ENCODE results near the gene PPP2R5A.

PPP2R5A gene

DNA sequence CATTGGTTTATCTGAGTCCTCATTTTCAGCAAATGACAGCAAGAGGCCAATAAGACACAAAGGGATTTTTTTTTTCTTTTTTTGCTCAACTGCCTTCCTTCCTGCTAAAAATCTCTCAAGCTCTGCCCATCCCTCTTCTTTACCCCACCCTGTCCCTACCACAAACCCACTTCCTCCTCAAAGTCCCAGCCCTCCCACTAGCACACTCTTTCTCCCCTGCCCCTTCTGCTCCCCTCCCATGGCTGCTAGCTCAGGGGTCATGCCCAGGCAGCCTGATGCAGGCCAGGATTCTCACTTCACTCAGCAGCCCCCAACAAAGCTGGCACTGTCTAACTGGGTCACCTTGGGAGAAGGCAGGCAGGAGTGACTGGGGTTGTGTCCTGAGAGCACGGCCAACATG, 28.8 kb upstream of the PPP2R5A start:
- no peaks in the 10 kb centered on the region for H3K36me3 ChIP-seq (ENCODE audit: control insufficient read depth in 4 of 4, insufficient read depth in 4 of 4, low read length in 3 of 4)
- no CpG with 5 or more reads among the region's 1 CpG for WGBS (ENCODE audit: insufficient coverage)
- peak overlapping the region in 1 of 2 experiments; percentile 58 for H3K27ac ChIP-seq (ENCODE audit: insufficient read depth in 1 of 2, low read depth in 1 of 2, low read length in 2 of 2, poor library complexity in 1 of 2, severe bottlenecking in 2 of 2)
- H3K9me3 ChIP-seq (ENCODE audit: control extremely low read depth in 1 of 5, control insufficient read depth in 4 of 5, insufficient read depth in 2 of 5, low read depth in 1 of 5, low read length in 4 of 5) = no peaks in the 10 kb centered on the region
- CTCF ChIA-PET = interaction anchor here (0.6 to 1.9 kb wide), 4 partner anchors 20 to 186 kb away, joined by 3 to 4 read pairs (median 4); no protein-coding TSS in a partner anchor
- H3K4me1 ChIP-seq (ENCODE audit: control extremely low read depth in 1 of 4, control insufficient read depth in 4 of 4, insufficient read depth in 4 of 4, low read length in 3 of 4) = peaks cover 15 to 35% (median 30%) of the 10 kb centered on the region in 4 experiments
- POLR2A ChIA-PET = interaction anchor here (0.5 to 0.6 kb wide), 2 partner anchors 13 to 206 kb away, joined by 3 to 4 read pairs; no protein-coding TSS in a partner anchor
- DNase-seq = peak; percentile 70 to 93 (median 89)
- peak overlapping the region in 3 of 7 experiments; percentile 24 to 39 (median 34) for H3K4me3 ChIP-seq (ENCODE audit: control insufficient read depth in 1 of 7, extremely low read depth in 1 of 7, insufficient read depth in 4 of 7, low read depth in 2 of 7, low read length in 6 of 7)
- H3K27me3 ChIP-seq (replicated peaks in 2 of 5; ENCODE audit: control insufficient read depth in 4 of 5, insufficient read depth in 5 of 5, low read length in 4 of 5) = no peaks in the 10 kb centered on the region

DNA sequence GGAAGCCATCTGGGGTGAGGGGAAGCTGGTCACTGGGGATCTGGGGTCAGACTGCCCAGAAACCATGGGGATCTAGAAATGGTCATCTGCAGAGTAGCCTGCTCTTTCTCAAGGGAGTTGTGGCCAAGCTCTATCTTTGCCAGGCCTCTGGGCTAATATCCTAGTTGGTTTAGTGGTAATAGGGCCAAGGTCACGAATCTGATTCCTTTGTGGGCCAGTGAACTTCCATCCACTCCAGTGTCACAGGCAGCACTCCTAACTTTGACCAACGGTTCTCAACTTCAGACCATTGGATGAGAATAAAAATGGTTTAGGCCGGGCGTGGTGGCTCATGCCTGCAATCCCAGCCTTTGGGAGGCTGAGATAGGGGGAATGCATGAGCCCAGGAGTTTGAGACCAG, 28.1 kb upstream of the PPP2R5A start:
- no peak overlapping the region for H3K27ac ChIP-seq (ENCODE audit: insufficient read depth in 1 of 2, low read depth in 1 of 2, low read length in 2 of 2, poor library complexity in 1 of 2, severe bottlenecking in 2 of 2)
- WGBS (ENCODE audit: insufficient coverage) = 100% methylated on average over 4 of the region's 4 CpGs
- no peaks in the 10 kb centered on the region for H3K36me3 ChIP-seq (ENCODE audit: control insufficient read depth in 4 of 4, insufficient read depth in 4 of 4, low read length in 3 of 4)
- CTCF ChIA-PET = interaction anchor here (0.8 to 1.9 kb wide), 4 partner anchors 10 to 185 kb away, joined by 3 to 5 read pairs (median 4); no protein-coding TSS in a partner anchor
- DNase-seq = no peak
- no peaks in the 10 kb centered on the region for H3K9me3 ChIP-seq (ENCODE audit: control extremely low read depth in 1 of 5, control insufficient read depth in 4 of 5, insufficient read depth in 2 of 5, low read depth in 1 of 5, low read length in 4 of 5)
- H3K4me3 ChIP-seq (ENCODE audit: control insufficient read depth in 1 of 7, extremely low read depth in 1 of 7, insufficient read depth in 4 of 7, low read depth in 2 of 7, low read length in 6 of 7) = no peak overlapping the region
- H3K4me1 ChIP-seq (ENCODE audit: control extremely low read depth in 1 of 4, control insufficient read depth in 4 of 4, insufficient read depth in 4 of 4, low read length in 3 of 4) = peaks cover 17 to 35% (median 30%) of the 10 kb centered on the region in 4 experiments
- POLR2A ChIA-PET = interaction anchor here (0.6 kb wide), 2 partner anchors 13 to 207 kb away, joined by 3 to 4 read pairs; no protein-coding TSS in a partner anchor
- no peaks in the 10 kb centered on the region for H3K27me3 ChIP-seq (replicated peaks in 2 of 5; ENCODE audit: control insufficient read depth in 4 of 5, insufficient read depth in 5 of 5, low read length in 4 of 5)

DNA sequence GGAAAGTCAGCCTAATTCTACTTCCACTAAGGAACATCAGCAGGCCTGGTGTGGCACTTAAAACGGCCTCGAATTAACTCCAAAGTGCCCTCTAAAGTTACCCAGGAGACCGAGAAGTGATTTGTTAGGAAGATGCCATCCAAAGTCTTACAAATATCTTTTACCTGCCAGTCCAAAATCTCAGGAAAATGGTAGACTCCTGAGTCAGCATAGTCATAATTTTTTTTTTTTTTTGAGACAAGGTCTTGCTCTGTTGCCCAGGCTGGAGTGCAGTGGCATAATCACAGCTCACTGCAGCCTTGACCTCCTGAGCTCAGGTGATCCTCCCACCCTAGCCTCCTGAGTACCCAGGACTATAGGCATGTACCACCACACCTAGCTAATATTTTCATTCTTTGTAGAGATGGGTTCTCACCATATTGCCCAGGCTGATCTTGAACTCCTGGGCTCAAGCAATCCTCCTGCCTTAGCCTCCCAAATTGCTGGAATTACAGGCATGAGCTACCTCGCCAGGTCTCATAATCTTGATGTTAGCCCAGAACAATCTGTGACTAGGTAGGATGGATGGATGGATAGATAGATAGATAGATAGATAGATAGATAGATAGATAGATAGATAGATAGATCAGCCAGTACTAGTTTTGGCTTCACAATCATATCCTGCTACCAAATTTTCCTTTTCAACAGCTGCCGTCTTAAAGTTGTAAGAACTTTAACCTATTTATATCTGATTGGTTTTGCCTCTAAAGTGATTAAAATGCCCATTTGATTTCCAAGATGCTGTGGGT, 25.3 kb upstream of the PPP2R5A start:
- Histone ChIP-seq H3K4me1 (ENCODE audit: control extremely low read depth in 1 of 4, control insufficient read depth in 4 of 4, insufficient read depth in 4 of 4, low read length in 3 of 4) (peaks cover 12 to 25% (median 23%) of the 10 kb centered on the region in 4 experiments), H3K27me3 (replicated peaks in 2 of 5; ENCODE audit: control insufficient read depth in 4 of 5, insufficient read depth in 5 of 5, low read length in 4 of 5) (no peaks in the 10 kb centered on the region), H3K27ac (ENCODE audit: insufficient read depth in 1 of 2, low read depth in 1 of 2, low read length in 2 of 2, poor library complexity in 1 of 2, severe bottlenecking in 2 of 2) (no peak overlapping the region), H3K4me3 (ENCODE audit: control insufficient read depth in 1 of 7, extremely low read depth in 1 of 7, insufficient read depth in 4 of 7, low read depth in 2 of 7, low read length in 6 of 7) (no peak overlapping the region), H3K9me3 (ENCODE audit: control extremely low read depth in 1 of 5, control insufficient read depth in 4 of 5, insufficient read depth in 2 of 5, low read depth in 1 of 5, low read length in 4 of 5) (no peaks in the 10 kb centered on the region), H3K36me3 (ENCODE audit: control insufficient read depth in 4 of 4, insufficient read depth in 4 of 4, low read length in 3 of 4) (no peaks in the 10 kb centered on the region)
- 92% methylated on average over 4 of the region's 5 CpGs for WGBS (ENCODE audit: insufficient coverage)
- POLR2A ChIA-PET = no interaction called here
- CTCF ChIA-PET = interaction anchor here (1.1 to 2.5 kb wide), 2 partner anchors 10 to 188 kb away, joined by 4 to 8 read pairs; no protein-coding TSS in a partner anchor
- DNase-seq = no peak

DNA sequence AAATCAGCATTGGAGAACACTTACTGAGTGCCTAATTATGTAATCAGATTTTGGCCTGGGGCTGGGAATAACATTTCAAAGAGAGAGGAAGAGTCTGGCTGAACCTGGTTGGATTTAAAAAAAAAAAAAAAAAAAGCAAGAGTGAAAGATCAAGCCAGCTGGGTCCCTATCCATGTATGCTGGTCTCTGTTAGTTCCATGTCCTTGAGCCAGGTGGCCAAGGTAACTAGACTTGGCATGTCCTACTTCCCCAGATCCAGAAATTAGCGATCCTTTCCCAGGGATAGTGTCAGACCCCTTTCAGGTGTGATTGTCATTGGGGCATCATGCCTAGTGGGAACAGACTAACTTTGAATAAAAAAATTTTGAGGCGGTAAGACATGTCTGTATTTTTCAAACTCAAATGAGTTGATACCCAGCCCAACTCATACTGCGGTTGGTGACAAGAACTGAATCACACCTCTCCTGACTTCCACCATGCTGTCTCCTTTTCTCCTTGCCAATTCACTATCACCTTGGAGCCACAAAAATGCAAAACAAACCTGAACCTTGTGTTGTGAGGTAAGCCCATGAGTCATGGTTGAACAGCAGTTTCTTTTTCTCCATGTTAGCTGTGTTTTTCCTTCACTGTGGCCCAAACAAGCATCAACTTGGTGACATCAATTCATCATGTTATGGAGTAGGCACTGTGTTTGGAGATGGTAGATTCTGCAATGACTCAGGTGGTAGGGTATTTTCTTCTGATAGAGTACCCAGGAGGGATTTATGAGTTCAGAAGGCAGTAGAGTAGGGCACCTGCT, 24.5 kb upstream of the PPP2R5A start:
- peak in 2 of 3 donors; percentile 28 to 41 for DNase-seq
- H3K9me3 ChIP-seq (ENCODE audit: control extremely low read depth in 1 of 5, control insufficient read depth in 4 of 5, insufficient read depth in 2 of 5, low read depth in 1 of 5, low read length in 4 of 5) = no peaks in the 10 kb centered on the region
- no peak overlapping the region for H3K4me3 ChIP-seq (ENCODE audit: control insufficient read depth in 1 of 7, extremely low read depth in 1 of 7, insufficient read depth in 4 of 7, low read depth in 2 of 7, low read length in 6 of 7)
- no peaks in the 10 kb centered on the region for H3K27me3 ChIP-seq (replicated peaks in 2 of 5; ENCODE audit: control insufficient read depth in 4 of 5, insufficient read depth in 5 of 5, low read length in 4 of 5)
- ChIA-PET POLR2A (interaction anchor here (0.6 kb wide), 1 partner anchor 23 kb away, joined by 5 read pairs; no protein-coding TSS in a partner anchor), CTCF (interaction anchor here (0.9 to 2.5 kb wide), 4 partner anchors 10 to 196 kb away, joined by 3 to 8 read pairs (median 3); no protein-coding TSS in a partner anchor)
- no peak overlapping the region for H3K27ac ChIP-seq (ENCODE audit: insufficient read depth in 1 of 2, low read depth in 1 of 2, low read length in 2 of 2, poor library complexity in 1 of 2, severe bottlenecking in 2 of 2)
- WGBS (ENCODE audit: insufficient coverage) = 100% methylated on average over 2 of the region's 3 CpGs
- H3K36me3 ChIP-seq (ENCODE audit: control insufficient read depth in 4 of 4, insufficient read depth in 4 of 4, low read length in 3 of 4) = no peaks in the 10 kb centered on the region
- peaks cover 8 to 17% (median 14%) of the 10 kb centered on the region in 4 experiments for H3K4me1 ChIP-seq (ENCODE audit: control extremely low read depth in 1 of 4, control insufficient read depth in 4 of 4, insufficient read depth in 4 of 4, low read length in 3 of 4)

DNA sequence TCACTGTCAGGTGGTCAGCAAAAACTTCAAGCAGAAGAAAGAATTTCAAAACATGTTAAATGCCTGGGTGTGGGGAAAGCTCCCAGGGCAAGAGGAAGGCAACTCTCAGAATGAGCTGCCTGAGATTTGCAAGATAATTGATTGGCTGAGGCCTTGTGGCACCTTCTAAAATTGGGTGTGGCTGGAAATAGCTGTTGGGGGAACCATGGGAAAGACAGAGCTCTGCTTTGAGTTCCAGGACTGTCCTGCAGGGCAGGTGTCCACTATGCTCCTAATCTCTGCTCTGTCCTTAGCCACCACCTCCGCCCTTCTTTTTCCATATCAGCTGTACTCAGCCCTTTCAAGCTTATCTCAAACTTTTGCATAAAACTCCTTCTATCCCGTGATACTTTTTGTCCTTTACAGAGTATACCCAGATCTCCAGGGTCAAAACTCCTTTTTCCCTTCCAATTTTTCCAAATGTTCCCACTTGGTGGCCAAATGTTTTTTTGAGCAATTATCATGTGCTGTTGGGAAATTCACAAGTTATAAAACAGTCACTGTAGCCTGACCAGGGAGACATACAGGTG, 23.8 kb upstream of the PPP2R5A start:
- no peak for DNase-seq
- CTCF ChIA-PET = interaction anchor here (0.9 to 1.2 kb wide), 4 partner anchors 9 to 197 kb away, joined by 3 read pairs; no protein-coding TSS in a partner anchor
- 100% methylated on average over 2 of the region's 2 CpGs for WGBS (ENCODE audit: insufficient coverage)
- Histone ChIP-seq H3K27ac (ENCODE audit: insufficient read depth in 1 of 2, low read depth in 1 of 2, low read length in 2 of 2, poor library complexity in 1 of 2, severe bottlenecking in 2 of 2) (no peak overlapping the region), H3K9me3 (ENCODE audit: control extremely low read depth in 1 of 5, control insufficient read depth in 4 of 5, insufficient read depth in 2 of 5, low read depth in 1 of 5, low read length in 4 of 5) (no peaks in the 10 kb centered on the region), H3K36me3 (ENCODE audit: control insufficient read depth in 4 of 4, insufficient read depth in 4 of 4, low read length in 3 of 4) (no peaks in the 10 kb centered on the region), H3K4me3 (ENCODE audit: control insufficient read depth in 1 of 7, extremely low read depth in 1 of 7, insufficient read depth in 4 of 7, low read depth in 2 of 7, low read length in 6 of 7) (no peak overlapping the region), H3K4me1 (ENCODE audit: control extremely low read depth in 1 of 4, control insufficient read depth in 4 of 4, insufficient read depth in 4 of 4, low read length in 3 of 4) (peaks cover 6 to 10% (median 7%) of the 10 kb centered on the region in 4 experiments), H3K27me3 (replicated peaks in 2 of 5; ENCODE audit: control insufficient read depth in 4 of 5, insufficient read depth in 5 of 5, low read length in 4 of 5) (no peaks in the 10 kb centered on the region)
- POLR2A ChIA-PET = no interaction called here

DNA sequence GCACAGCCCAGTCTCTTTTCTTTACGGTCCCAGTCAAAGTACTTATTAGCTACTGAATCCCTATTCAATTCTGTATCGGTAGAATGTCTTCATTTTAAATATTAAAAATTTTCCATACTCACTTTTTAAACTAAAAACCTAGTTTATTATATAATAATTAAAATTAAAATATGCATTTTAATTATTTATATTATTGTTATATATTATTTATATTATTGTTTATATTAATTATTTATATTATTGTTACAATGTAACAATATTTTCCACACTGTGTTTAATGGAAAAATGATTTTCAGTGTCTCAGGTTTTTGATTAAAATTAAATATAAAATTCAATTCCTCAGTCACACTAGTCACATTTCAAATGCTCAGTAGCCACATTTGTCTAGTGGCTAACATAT, 18.2 kb upstream of the PPP2R5A start:
- POLR2A ChIA-PET = no interaction called here
- WGBS (ENCODE audit: insufficient coverage) = no CpG with 5 or more reads among the region's 2 CpGs
- CTCF ChIA-PET = interaction anchor here (0.6 kb wide), 1 partner anchor 9 kb away, joined by 3 read pairs; no protein-coding TSS in a partner anchor

More for the DNA sequence above, 18.2 kb upstream of the PPP2R5A start:
- Histone ChIP-seq H3K36me3 (ENCODE audit: control insufficient read depth in 4 of 4, insufficient read depth in 4 of 4, low read length in 3 of 4) (no peaks in the 10 kb centered on the region), H3K27me3 (replicated peaks in 2 of 5; ENCODE audit: control insufficient read depth in 4 of 5, insufficient read depth in 5 of 5, low read length in 4 of 5) (no peaks in the 10 kb centered on the region), H3K27ac (ENCODE audit: insufficient read depth in 1 of 2, low read depth in 1 of 2, low read length in 2 of 2, poor library complexity in 1 of 2, severe bottlenecking in 2 of 2) (no peak overlapping the region), H3K9me3 (ENCODE audit: control extremely low read depth in 1 of 5, control insufficient read depth in 4 of 5, insufficient read depth in 2 of 5, low read depth in 1 of 5, low read length in 4 of 5) (no peaks in the 10 kb centered on the region), H3K4me1 (ENCODE audit: control extremely low read depth in 1 of 4, control insufficient read depth in 4 of 4, insufficient read depth in 4 of 4, low read length in 3 of 4) (no peaks in the 10 kb centered on the region), H3K4me3 (ENCODE audit: control insufficient read depth in 1 of 7, extremely low read depth in 1 of 7, insufficient read depth in 4 of 7, low read depth in 2 of 7, low read length in 6 of 7) (no peak overlapping the region)
- DNase-seq = no peak
